ENCODE measurements around the gene SYNGR1. TPM values are rescaled to one million over a fixed set of nuclear protein-coding genes. Genes with fewer than 3 reads are reported as not detected.

Gene SYNGR1
- polyA plus RNA-seq, 3 donors, result 18.0 to 54.9 (median 39.6) TPM

GRCh38 chr22:39419911-39420310, 70.1 kb downstream of the SYNGR1 start:
- Mint-ChIP-seq H3K9me3 (no peaks in the 10 kb centered on the region), H3K4me3 (no peak overlapping the region), H3K4me1 (no peaks in the 10 kb centered on the region), H3K36me3 (peaks cover 81 to 98% of the 10 kb centered on the region in 2 donors), H3K27me3 (ENCODE audit: low read depth in 3 of 3) (no peaks in the 10 kb centered on the region), H3K27ac (peak overlapping the region in 2 of 7 donors; percentile 18 to 40)
- no peaks in the 10 kb centered on the region for H3K27me3 ChIP-seq (ENCODE audit: control insufficient read depth in 2 of 2, insufficient read depth in 2 of 2, low read length in 2 of 2)
- no peak for TF ChIP-seq CTCF (IDR thresholded peaks at IDR 0.05)
- H3K36me3 ChIP-seq (replicated peaks in 1 of 2; ENCODE audit: control insufficient read depth in 1 of 2, insufficient read depth in 2 of 2, low read length in 2 of 2), result peaks cover 86 to 100% of the 10 kb centered on the region in 2 donors
- H3K4me3 ChIP-seq (replicated peaks in 1 of 3; ENCODE audit: low read depth in 2 of 3, low read length in 3 of 3), result no peak overlapping the region
- peak overlapping the region in 1 of 2 donors; percentile 4 for H3K27ac ChIP-seq (ENCODE audit: low read depth in 1 of 2, low read length in 2 of 2)
- H4K20me1 ChIP-seq (ENCODE audit: insufficient read depth, low read length), result no peaks in the 10 kb centered on the region
- H3K4me2 ChIP-seq (replicated peaks; ENCODE audit: extremely low read depth, low read length, poor library complexity, severe bottlenecking), result no peak overlapping the region
- peaks cover 9% of the 10 kb centered on the region for H3K79me2 ChIP-seq (ENCODE audit: insufficient read depth, low read length)
- WGBS (ENCODE audit: insufficient coverage), result 100% methylated on average over 2 of the region's 5 CpGs
- H3K9ac ChIP-seq (ENCODE audit: insufficient read depth, low read length, poor library complexity, severe bottlenecking), result no peak overlapping the region
- no peak for DNase-seq
- peaks cover under 1 to 2% of the 10 kb centered on the region in 2 donors for H3K4me1 ChIP-seq (ENCODE audit: control insufficient read depth in 1 of 2, insufficient read depth in 2 of 2, low read length in 2 of 2)
- H3K9me3 ChIP-seq (replicated peaks in 1 of 2; ENCODE audit: control insufficient read depth in 1 of 2, insufficient read depth in 1 of 2, low read length in 2 of 2), result no peaks in the 10 kb centered on the region
- H2AFZ ChIP-seq (ENCODE audit: insufficient read depth, low read depth, low read length, poor library complexity, severe bottlenecking), result no peak overlapping the region
- intact Hi-C loops (cut with micrococcal nuclease), result no loop called here

GRCh38 chr22:39421691-39422090, 71.9 kb downstream of the SYNGR1 start:
- H3K4me3 Mint-ChIP-seq, result no peak overlapping the region
- Histone ChIP-seq H2AFZ (ENCODE audit: insufficient read depth, low read depth, low read length, poor library complexity, severe bottlenecking) (no peak overlapping the region), H3K9ac (ENCODE audit: insufficient read depth, low read length, poor library complexity, severe bottlenecking) (no peak overlapping the region), H3K27ac (ENCODE audit: low read depth in 1 of 2, low read length in 2 of 2) (no peak overlapping the region), H3K4me1 (ENCODE audit: control insufficient read depth in 1 of 2, insufficient read depth in 2 of 2, low read length in 2 of 2) (no peaks in the 10 kb centered on the region), H3K36me3 (replicated peaks in 1 of 2; ENCODE audit: control insufficient read depth in 1 of 2, insufficient read depth in 2 of 2, low read length in 2 of 2) (peaks cover 78 to 95% of the 10 kb centered on the region in 2 donors), H3K9me3 (replicated peaks in 1 of 2; ENCODE audit: control insufficient read depth in 1 of 2, insufficient read depth in 1 of 2, low read length in 2 of 2) (no peaks in the 10 kb centered on the region), H3K4me2 (replicated peaks; ENCODE audit: extremely low read depth, low read length, poor library complexity, severe bottlenecking) (no peak overlapping the region), H3K4me3 (replicated peaks in 1 of 3; ENCODE audit: low read depth in 2 of 3, low read length in 3 of 3) (no peak overlapping the region), H3K79me2 (ENCODE audit: insufficient read depth, low read length) (no peaks in the 10 kb centered on the region), H3K27me3 (ENCODE audit: control insufficient read depth in 2 of 2, insufficient read depth in 2 of 2, low read length in 2 of 2) (no peaks in the 10 kb centered on the region), H4K20me1 (ENCODE audit: insufficient read depth, low read length) (no peaks in the 10 kb centered on the region)
- no peak for TF ChIP-seq CTCF (IDR thresholded peaks at IDR 0.05)
- H3K27ac Mint-ChIP-seq, result peak overlapping the region in 1 of 7 donors; percentile 10
- H3K4me1 Mint-ChIP-seq, result no peaks in the 10 kb centered on the region
- H3K9me3 Mint-ChIP-seq, result no peaks in the 10 kb centered on the region
- H3K36me3 Mint-ChIP-seq, result peaks cover 73 to 98% of the 10 kb centered on the region in 2 donors
- H3K27me3 Mint-ChIP-seq (ENCODE audit: low read depth in 3 of 3), result no peaks in the 10 kb centered on the region
- 94% methylated on average over 7 of the region's 11 CpGs for WGBS (ENCODE audit: insufficient coverage)
- intact Hi-C loops (cut with micrococcal nuclease), result no loop called here
- DNase-seq, result no peak

Measured in CD14-positive monocyte (primary cell).